Measurements from ENCODE around the gene PML. TPM values are rescaled to one million over a fixed set of nuclear protein-coding genes. Genes with fewer than 3 reads are reported as not detected.
"Not testable (repeated sequence)": the region's sequence is repeated elsewhere in the genome, so short reads cannot be mapped to it uniquely, and the experiment has no call there.

The PML gene
- total RNA-seq, 3 donors from 2014 or later = 27.6 to 52.2 (median 35.6) TPM

- intact Hi-C loops (cut with DNase I, micrococcal nuclease) = loop anchor here in 1 of 2 donors (10.0 kb wide), 1 partner anchor 346 kb away; no protein-coding TSS in a partner anchor
- Histone ChIP-seq H3K36me3 (ENCODE audit: low read depth) (no peaks in the 10 kb centered on the region), H3K4me3 (no peak overlapping the region), H3K9me3 (no peaks in the 10 kb centered on the region), H3K4me1 (ENCODE audit: low read depth) (peaks cover 8% of the 10 kb centered on the region)
- ATAC-seq (no peak), DNase-seq (no peak)
- TF ChIP-seq, protein P1, sequence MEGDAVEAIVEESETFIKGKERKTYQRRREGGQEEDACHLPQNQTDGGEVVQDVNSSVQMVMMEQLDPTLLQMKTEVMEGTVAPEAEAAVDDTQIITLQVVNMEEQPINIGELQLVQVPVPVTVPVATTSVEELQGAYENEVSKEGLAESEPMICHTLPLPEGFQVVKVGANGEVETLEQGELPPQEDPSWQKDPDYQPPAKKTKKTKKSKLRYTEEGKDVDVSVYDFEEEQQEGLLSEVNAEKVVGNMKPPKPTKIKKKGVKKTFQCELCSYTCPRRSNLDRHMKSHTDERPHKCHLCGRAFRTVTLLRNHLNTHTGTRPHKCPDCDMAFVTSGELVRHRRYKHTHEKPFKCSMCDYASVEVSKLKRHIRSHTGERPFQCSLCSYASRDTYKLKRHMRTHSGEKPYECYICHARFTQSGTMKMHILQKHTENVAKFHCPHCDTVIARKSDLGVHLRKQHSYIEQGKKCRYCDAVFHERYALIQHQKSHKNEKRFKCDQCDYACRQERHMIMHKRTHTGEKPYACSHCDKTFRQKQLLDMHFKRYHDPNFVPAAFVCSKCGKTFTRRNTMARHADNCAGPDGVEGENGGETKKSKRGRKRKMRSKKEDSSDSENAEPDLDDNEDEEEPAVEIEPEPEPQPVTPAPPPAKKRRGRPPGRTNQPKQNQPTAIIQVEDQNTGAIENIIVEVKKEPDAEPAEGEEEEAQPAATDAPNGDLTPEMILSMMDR (IDR thresholded peaks at IDR 0.05) = no peak
Measured at GRCh38 chr15:73968461-73968860, 26.1 kb upstream of the PML start.

DNA sequence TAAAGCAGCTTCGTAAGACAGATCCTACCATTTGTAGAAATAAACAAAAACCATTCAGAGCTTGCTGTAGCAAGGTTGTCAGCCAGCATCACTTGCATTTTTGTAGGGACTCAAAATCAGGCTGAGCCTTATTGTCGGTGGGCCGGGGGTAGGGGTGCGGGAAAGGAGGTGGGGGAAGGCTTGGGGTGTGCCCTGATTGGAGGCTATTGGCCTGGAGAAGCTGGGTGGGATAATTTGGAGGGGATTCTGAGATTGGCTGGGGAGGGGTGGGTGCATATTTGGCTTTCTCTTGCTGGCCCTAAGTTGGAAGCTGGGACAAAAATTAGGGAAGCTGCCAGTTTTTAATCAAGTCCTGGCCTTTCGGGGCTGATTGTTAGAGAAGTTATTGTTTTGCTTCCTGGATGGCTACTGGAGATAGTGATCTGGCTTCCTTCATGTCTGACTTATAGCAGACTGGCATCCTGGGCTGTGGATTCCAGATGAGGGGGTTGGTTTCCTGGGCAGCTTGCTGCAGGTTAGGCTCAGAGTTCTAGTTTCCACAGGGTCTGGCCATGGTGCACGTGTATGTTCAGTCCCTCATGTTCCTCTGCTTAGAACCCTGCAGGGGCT is 25.3 kb upstream of the PML start:
- ATAC-seq = no peak
- Histone ChIP-seq H3K36me3 (ENCODE audit: low read depth) (no peaks in the 10 kb centered on the region), H3K4me1 (ENCODE audit: low read depth) (peaks cover 8% of the 10 kb centered on the region), H3K4me3 (no peak overlapping the region), H3K9me3 (no peaks in the 10 kb centered on the region)
- TF ChIP-seq, protein P1 (IDR thresholded peaks at IDR 0.05) = no peak
- intact Hi-C loops (cut with DNase I, micrococcal nuclease) = loop anchor here in 1 of 2 donors (10.0 kb wide), 1 partner anchor 346 kb away; no protein-coding TSS in a partner anchor
- no peak for DNase-seq

GRCh38 chr15:73972984-73973682 is 21.4 kb upstream of the PML start:
- no peaks in the 10 kb centered on the region for H3K9me3 ChIP-seq
- H3K4me1 ChIP-seq (ENCODE audit: low read depth) = peaks cover 4% of the 10 kb centered on the region
- H3K4me3 ChIP-seq = no peak overlapping the region
- peak; percentile 99 for ATAC-seq
- intact Hi-C loops (cut with DNase I, micrococcal nuclease) = no loop called here
- TF ChIP-seq, protein P1 (IDR thresholded peaks at IDR 0.05) = peak; percentile 69
- DNase-seq = peak; percentile 73 to 91 (median 87)
- H3K36me3 ChIP-seq (ENCODE audit: low read depth) = no peaks in the 10 kb centered on the region

DNA sequence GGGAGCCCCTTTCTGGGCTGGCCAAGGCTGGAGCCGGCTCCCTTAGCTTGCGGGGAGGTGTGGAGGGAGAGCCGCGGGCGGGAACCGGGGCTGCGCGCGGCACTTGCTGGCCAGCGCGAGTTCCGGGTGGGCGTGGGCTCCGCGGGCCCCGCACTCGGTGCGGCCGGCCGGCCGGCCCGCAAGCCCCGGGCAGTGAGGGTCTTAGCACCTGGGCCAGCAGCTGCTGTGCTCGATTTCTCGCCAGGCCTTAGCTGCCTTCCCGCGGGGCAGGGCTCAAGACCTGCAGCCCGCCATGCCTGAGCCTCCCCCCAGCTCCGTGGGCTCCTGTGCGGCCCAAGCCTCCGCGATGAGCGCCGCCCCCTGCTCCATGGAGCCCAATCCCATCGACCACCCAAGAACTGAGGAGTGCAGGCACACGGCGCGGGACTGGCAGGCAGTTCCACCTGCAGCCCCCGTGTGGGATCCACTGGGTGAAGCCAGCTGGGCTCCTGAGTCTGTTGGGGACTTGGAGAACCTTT is 20.8 kb upstream of the PML start:
- H3K36me3 ChIP-seq (ENCODE audit: low read depth); H3K4me1 ChIP-seq (ENCODE audit: low read depth); H3K9me3 ChIP-seq; H3K4me3 ChIP-seq; intact Hi-C loops (cut with DNase I, micrococcal nuclease); ATAC-seq; DNase-seq: not testable (repeated sequence)

GRCh38 chr15:73975440-73976125 is 18.9 kb upstream of the PML start:
- DNase-seq; ATAC-seq; H3K9me3 ChIP-seq; H3K4me1 ChIP-seq (ENCODE audit: low read depth); H3K4me3 ChIP-seq; H3K36me3 ChIP-seq (ENCODE audit: low read depth); intact Hi-C loops (cut with DNase I, micrococcal nuclease): not testable (repeated sequence)

DNA sequence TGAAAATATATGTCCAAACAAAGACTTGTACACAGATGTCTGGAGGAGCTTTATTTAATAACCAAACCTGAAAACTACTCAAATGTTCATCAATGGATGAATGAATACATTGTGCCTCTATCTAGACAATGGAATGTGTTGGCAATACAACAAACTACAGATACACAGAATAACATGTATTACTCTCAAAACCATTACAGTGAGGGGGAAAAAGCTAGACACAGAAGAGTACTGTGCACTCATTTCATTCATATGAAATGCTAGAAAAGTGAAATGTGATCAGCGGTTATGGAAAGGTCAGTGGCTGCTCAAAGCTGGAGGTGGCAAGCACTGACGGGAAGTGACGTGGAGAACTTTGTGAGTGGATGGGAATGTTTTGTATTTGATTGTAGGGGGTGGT is 15.6 kb upstream of the PML start:
- DNase-seq = no peak
- ATAC-seq = no peak
- no peaks in the 10 kb centered on the region for H3K9me3 ChIP-seq
- intact Hi-C loops (cut with DNase I, micrococcal nuclease) = no loop called here
- H3K36me3 ChIP-seq (ENCODE audit: low read depth) = no peaks in the 10 kb centered on the region
- H3K4me3 ChIP-seq = no peak overlapping the region
- TF ChIP-seq, protein P1 (IDR thresholded peaks at IDR 0.05) = no peak
- peaks cover 5% of the 10 kb centered on the region for H3K4me1 ChIP-seq (ENCODE audit: low read depth)

All from mucosa of descending colon (tissue), 3 donors.